IPS-NIHi11 (cell line): ENCODE data around the gene CD151.
A peak's percentile ranks its signal among the peaks of the same experiment; 100 is the strongest.

Experiments
- DNase-seq: peaks from one replicate; pipeline ENCODE4 v3.0.0; 2012; ENCODE audit warnings: mixed read lengths, low spot score

CD151 gene

DNA sequence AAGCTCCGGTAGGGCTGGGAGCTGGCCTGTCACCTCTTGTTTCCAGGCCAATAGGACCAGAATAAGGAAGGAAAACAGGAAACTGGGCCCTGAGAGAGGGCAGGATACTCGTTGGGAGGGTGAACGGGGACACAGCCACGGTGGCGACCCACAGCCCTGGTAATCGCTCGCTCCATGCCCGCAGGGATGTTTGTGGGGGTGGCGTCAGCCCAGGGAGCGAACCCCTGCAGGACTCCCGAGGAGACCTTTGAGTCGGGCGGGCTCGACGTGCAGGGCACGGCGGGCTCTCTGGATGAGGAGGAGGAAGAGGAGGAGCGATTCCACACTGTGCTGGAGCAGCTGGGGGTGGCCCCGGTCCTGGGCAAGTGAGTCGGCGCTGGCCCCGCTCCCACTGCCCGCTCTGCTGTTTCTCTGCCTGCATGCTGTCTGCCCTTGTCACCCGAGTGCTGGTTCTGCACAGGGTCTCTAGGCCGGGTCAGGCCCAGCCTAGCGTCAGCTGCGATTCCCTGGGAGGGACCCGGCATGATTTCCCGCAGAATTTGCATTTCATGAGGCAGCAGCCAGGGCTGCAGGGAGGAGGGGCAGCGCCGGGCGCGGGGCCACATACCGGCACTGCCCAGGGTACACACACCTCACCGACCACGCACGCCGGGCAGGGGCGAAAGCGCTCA, 3.4 kb upstream of the CD151 start:
- no peak for DNase-seq

DNA sequence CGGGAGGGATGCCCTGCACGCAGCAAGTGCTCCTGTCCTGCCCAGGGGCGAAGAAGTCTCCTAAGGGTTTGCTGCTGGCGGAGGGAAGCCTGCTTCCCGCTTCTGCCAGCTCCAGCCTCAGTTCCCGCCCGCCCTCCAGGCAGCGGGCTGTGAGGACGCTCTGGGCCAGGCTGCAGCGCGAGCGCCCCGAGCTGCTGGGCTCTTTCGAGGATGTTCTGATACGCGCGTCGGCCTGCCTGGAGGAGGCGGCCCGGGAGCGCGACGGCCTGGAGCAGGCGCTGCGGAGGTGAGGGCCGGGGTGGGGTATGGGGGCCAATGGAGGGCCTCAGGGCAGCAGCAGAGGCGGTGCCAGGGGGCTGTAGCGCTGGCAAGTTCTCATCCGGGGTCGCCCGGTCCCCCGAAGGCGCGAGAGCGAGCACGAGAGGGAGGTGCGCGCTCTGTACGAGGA, 2.9 kb upstream of the CD151 start:
- no peak for DNase-seq

DNA sequence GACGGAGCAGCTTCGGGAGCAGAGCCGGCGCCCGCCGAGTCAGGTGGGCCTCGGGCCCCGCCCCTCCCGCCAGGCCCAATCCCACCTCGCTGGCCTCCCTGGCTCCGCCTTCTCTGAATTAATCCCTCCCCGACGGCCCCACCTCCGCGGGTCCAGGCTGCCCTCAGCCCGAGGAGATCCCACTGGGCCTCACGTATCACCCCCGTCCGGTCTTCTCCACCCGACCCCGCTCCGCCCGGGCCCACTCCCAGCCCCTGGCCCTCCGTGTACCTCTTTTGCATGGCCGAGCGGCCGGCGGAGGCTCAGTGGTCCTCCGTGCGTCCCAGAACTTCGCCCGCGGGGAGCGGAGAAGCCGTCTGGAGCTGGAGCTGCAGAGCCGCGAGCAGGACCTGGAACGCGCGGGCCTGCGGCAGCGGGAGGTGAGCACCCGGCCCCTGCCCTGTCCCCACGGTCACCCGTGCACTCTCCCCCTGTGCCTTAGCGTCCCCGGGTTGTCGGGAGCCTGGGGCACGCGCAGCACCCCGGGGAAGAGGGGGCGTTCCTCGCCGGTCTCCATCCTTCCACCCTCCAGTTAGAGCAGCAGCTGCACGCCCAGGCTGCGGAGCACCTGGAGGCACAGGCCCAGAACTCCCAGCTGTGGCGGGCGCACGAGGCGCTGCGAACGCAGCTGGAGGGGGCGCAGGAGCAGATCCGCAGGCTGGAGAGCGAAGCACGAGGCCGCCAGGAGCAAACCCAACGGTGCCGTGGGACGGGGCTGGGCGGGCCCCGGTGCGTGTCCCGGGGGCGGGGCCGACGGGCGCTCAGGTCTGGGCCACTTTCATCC, 2.2 kb upstream of the CD151 start:
- DNase-seq, result peak; percentile 83

DNA sequence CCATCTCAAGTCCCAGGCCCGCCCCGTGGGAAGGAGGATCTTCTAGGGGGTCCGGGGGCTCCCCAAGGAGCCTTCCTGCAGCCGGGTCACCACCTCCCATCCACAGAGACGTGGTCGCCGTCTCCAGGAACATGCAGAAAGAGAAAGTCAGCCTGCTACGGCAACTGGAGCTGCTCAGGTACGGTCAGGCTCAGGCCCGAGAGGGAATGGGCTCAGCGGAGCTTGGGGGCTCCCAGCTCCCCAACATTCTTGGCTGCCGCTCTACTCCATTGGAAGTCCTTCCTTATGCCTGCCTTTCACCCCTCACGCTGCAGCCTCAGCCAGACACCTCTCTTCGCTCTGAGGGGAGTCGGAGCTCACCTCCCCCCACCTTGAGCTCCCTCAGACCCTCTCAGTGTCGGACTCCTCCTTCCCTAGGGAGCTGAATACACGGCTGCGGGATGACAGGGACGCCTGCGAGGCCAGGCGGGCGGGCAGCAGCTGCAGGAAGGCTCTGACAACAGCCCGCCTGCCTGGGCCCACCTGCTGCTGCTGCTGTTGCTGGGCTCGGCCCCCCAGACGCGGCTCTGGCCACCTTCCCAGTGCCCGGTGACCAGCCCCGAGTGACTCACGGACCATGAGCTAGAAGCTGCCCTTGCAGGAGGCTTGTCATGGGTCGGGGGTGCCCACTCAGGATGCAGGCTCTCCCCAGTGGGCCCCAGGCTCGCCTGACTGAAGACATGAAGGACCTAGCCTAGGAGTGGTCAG, 1.5 kb upstream of the CD151 start:
- DNase-seq, result no peak

DNA sequence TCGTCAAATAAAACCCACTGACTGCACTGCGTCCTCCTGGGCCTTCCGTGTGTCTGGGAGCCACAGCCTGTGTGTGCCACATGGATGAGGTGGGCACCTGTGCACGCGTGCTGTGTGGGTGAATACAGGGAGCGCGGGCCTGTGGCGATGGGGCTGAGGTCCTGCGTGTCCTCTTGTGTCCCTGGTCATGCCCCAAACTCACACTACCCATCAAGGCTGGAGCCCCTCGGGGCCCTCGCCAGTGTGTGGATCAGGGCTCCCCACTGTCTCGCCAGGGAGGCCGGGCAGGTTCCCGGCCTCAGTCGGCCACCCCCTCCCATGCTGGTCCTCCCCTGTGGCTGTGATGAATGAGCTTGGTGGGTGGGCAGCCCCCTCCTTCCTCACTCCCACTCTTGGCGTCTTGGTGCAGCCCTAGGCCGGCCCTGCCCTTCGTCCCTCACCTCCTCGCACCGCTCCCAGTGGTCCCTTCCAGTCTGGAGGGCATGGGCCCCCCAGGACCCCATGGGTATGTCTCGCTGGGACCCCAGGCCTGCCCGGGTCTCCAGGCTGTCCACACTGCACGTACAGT, 707 bp upstream of the CD151 start:
- DNase-seq, result no peak

DNA sequence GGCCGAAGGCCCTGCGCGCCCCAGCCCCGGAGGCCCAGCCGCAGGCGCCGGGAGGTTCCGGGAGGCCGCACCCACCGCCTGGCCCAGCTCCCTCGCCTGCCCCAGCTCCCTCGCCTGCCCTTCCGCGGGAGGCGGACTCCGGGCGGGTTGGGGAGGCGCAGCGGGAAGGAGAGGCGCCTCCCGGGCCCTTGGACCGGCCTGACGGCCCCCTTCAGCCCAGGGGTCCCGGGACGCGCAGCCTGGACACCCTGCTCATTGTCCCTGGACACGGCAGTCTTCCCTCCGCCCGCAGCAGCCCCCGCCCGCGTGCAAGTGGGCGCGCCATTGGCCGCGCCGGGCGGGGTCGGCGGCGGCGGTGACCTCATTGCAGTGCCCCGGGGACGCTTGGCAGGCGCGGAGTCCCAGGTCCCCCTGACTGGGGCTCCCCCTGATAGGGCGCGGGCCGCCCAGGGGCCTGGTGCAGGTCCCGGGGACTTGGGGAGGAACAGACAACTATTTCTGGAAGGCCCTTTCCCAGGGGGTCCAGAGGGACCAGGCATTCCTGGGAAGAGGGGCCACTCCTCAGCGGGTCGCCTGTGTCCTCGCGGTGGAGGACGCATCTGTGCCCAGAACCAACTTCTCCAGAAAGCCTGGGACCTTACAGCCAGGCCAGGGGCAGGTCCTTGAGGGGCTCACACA, 501 bp downstream of the CD151 start:
- no peak for DNase-seq

DNA sequence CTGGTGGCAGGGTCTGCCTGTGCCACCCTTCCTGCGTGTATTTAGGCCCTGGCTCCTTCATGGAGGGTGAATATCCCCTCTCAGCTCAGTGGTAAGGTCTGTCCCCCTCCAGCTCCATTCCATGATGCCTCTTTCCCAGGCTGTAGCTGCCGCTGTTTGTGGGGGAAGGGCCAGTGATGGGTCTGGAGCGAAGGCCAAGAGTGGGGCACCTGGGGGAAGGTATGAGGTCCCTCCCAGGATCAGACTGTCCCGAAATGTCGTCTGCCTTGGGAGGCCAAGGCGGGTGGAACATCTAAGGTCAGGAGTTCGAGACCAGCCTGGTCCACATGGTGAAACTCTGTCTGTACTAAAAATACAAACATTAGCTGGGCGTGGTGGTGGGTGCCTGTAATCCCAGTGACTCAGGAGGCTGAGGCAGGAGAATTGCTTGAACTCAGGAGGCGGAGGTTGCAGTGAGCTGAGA, 1.1 kb downstream of the CD151 start:
- DNase-seq, result no peak

DNA sequence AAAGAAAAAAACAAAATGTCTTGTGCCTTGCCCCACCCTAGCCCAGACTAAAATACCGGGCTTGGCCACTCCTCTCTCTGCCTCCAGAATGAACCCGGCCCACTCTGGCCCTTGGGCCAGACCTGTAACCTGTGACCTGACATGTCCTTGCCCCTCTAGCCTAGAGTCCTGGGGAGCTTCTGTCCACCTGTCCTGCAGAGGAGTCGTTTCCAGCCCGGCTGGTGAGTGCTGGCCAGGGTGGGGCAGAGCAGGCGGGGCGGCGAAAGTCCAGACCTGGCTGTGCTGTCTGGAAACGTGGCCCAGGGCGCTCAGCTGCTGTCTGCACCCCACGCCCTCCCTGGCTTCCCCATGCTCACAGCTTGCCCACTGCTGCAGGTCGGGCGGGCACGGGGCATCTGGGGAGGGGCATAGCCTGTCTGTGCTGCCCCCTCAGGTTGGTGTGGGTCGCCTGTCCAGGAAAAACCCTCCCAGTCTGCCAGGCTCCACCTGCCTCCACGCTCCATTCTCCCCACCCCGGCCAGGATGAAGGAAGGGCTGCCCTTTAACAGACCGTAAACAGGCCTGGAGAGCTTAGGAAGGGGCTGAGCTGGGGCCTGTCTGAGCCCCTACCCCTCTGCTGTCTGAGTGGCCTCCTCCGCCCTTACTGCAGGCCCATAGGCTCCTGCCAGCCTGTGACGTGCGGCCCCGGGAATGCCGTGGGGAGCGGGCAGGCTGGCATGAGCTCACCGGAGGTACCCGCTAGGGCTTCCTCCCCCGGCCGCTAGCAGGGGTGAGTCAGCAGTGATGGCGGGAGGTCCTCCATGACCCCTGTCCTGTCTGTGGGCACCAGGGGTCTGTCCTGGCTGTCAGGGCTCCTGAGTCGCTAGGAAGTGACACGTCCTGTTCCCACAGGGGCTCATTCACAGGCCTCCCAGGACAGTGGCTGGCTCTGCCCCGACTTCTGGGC, 1.9 kb downstream of the CD151 start:
- DNase-seq, result no peak

DNA sequence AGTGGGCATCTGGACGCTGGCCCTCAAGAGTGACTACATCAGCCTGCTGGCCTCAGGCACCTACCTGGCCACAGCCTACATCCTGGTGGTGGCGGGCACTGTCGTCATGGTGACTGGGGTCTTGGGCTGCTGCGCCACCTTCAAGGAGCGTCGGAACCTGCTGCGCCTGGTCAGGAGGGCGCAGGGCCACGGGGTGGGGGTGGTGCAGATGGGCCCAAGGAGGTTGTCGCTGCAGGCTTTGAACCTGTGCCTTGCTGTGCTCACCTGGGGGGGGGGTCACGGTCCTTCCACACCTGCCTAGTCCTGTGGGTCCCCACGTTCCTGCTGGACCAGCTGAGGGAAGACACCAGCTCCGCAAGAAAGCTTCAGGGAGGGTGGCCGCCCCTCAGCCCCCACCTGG, 3.5 kb downstream of the CD151 start:
- DNase-seq, result no peak

DNA sequence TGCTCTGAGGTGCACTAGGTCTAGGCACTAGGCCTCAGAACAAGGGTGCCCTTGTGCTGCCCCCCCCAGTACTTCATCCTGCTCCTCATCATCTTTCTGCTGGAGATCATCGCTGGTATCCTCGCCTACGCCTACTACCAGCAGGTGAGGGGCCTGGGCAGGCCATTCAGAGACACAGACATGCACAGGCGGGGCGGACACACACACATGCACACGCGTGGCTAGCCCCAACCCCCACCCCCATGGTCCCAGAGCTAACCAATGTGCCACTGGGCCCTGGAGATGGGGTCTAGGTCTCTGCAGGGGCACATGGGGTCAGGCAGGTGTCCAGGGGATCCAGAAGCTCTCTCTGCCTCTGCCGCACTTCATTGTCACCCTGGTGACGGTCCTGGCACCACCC, 3.9 kb downstream of the CD151 start:
- DNase-seq, result no peak

DNA sequence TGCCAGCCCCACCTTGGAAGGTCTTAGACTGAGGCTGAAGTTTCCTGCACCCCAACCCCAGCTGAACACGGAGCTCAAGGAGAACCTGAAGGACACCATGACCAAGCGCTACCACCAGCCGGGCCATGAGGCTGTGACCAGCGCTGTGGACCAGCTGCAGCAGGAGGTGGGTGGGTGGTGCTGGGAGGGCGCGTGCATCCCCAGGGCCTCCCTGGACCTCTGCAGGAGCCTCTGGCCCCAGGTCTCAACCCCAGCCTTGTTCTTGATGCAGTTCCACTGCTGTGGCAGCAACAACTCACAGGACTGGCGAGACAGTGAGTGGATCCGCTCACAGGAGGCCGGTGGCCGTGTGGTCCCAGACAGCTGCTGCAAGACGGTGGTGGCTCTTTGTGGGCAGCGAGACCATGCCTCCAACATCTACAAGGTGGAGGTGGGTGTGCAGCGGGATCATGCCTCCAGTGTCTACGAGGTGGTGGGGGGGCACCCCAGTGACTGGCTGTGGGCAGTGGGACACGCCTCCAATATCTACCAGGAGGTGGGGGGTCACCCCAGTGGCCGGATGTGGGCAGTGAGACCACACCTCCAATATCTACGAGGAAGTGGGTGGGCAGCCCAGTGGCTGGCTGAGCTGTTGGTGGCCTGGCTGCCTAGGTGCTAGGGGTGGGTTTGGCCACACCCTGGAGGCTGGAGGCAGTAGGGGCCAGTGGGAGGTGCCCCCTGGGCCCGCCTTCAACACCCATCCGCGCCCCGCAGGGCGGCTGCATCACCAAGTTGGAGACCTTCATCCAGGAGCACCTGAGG, 4.6 kb downstream of the CD151 start:
- DNase-seq, result no peak

DNA sequence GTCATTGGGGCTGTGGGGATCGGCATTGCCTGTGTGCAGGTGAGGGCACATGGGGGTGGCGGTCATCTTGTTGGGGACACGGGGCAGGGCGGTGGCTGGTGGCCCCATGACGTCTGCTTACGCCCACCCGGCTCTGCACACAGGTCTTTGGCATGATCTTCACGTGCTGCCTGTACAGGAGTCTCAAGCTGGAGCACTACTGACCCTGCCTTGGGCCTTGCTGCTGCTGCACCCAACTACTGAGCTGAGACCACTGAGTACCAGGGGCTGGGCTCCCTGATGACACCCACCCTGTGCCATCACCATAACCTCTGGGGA, 5.2 kb downstream of the CD151 start:
- DNase-seq, result no peak

DNA sequence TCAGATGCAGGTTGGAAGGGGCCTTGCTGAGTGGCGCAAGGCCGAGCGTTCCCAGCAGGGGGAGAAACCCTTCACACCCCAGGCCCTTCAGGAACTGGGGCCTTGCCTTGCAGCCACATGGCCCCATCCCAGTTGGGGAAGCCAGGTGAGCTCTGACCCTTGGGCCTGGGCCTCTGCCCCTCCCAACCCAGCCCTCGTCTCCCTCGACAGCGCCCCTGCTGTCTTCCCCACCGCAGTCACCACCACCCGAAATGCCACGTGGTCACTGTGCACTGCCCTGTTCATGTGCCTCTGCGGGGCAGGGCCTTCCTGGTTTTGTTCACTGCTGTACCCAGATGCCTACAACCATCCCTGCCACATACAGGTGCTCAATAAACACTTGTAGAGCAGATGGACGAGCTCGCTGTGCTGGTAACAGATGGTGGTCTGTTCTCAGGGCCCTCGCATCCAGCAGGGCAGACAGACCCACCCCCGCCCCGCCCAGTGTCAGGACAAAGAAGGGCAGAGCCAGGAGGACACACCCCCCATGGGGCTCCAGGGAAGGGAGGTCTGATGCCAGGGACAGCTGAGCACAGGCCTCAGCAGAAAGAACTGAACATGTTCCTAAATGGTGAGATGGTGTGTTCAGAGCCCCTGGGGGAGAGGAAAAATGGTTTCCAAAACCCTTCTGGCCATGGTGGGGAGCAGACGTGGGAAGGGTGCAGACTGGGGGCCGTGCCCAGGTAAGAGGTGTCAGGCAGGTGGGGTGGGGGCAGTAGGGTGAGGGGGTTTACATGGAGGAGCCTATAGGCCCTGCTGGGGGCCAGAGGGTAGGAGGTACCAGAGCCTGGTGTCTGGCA, 5.9 kb downstream of the CD151 start:
- no peak for DNase-seq

DNA sequence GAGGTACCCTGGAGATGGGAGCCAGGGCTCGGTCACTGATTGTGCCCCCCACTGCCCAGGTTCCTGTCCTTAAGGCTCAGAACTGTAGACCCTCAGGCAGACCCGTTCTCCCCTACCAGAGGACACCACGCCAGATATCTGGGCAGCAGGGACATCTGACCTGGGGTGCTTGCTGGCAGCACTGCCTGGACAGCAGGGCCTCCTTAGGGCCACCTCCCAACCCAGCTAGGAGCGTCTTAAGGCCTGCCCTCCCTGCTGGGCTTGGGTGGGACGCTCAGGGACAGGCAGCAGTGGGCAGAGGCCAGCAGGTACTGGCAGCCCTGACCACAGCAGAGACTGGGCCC, 6.5 kb downstream of the CD151 start:
- no peak for DNase-seq

DNA sequence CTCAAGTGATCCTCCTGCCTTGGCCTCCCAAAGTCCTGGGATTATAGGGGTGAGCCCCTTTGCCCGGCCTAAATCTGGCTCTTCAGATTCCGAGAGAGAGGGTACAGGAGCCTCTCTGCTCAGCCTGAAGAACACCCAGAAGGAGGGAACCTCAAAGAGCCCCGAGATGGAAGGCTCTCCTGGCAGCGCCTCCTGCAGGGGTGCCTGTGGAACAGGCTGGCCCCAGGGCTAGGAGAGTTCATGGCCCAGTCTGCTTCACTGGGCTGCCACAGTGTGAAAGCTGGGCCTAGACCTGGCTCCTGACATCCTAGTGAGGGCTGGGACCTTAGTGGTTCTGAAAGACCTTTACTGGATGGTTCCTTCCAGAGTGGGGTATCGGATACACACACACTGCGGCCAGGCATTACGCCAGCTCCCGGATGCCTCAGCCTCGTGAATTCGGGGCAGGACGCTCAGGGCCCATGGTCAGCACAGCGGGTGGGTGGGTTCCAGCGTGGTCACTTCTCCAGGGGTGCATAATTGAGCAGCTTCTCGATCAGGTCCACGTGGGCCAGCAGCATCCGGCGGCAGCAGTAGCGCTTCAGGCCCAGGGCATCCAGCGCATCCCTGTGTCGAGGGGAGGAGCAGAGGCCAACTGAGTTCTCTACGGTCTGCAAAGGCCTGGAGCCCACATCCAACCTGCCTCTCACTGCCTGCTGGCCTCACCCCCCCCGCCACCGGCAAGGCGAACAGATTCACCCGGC, 7.3 kb downstream of the CD151 start:
- no peak for DNase-seq

DNA sequence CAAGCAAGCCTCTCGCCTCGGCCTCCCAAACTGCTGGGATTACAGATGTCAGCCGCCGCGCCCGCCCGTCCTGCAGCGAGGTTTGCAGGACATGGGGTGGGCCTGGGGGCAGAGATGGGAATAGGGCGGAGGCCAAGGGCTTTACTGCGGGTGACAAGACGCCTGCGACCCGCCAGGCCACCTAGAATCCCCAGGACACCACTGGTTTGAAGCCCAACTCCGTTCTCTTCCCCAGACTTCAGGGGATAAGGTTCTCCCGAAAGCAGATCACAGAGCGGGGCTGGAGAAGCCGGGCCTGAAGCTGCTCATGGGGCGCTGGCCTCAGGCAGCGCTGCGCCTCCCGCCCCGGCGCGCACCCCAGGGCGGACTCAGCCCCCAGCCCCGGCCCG, 9.2 kb downstream of the CD151 start:
- DNase-seq, result no peak

DNA sequence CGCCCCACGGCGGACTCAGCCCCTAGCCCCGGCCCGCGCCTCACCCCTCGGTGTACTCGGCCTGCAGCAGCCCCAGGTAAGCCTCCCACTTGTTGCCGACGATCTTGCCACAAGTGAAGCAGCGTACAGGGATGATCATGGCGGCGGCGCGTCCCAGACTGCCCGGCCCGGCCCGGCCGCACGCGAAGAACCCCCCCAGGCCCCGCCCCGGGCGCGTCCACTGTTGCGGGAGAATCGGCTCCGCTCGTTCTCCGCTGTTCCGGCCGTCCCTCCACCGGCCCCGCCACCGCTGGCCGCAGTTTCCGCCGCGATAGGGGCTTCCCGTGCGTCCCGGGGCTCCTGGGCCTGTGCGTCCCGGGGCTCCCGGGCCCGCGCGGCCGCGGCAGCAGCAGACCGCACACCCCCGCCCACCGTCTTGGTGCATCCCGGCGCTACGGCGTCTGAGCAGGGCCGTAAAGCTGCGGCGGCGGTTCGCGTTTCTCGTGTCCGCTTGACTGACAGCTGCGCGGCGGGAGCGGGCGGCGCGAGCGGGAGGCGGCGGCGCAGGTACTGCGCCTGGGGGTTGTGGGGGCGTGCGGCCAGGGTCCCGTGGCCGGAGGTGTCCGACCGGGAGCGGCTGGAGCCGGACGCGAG, 9.7 kb downstream of the CD151 start, which contains the start of the genes POLR2L and TSPAN4:
TSS of gene POLR2L (minus strand) at position 160 of the 633 bp plus-strand sequence. CDS start at position 139, 21 bp downstream.
TSS of gene TSPAN4 (plus strand) at position 483 of the 633 bp plus-strand sequence. CDS start 7,453 bp downstream, outside the sequence.
- DNase-seq, result peak; percentile 87
